ENCODE measurements around the gene C1orf50.

Gene C1orf50

GRCh38 chr1:42752284-42752683 lies 14.8 kb upstream of the C1orf50 start:
- peaks cover 78 to 92% (median 88%) of the 10 kb centered on the region in 11 experiments for H3K36me3 ChIP-seq
- H3K4me2 ChIP-seq = no peak overlapping the region
- no peak overlapping the region for H3K27ac ChIP-seq
- no peaks in the 10 kb centered on the region for H3K27me3 ChIP-seq
- no peak overlapping the region for H3K9ac ChIP-seq
- no peak overlapping the region for H3K4me3 ChIP-seq
- no peak for TF ChIP-seq Cebpa-rat (IDR thresholded peaks at IDR 0.05)
- H4K20me1 ChIP-seq = peaks cover 0 to 29% (median 0%) of the 10 kb centered on the region in 11 experiments; a peak in 4 of 22 replicates
- H3K4me1 ChIP-seq = peaks cover 0 to 28% (median 0%) of the 10 kb centered on the region in 10 experiments; a peak in 8 of 20 replicates
- H3K9me3 ChIP-seq (replicated peaks in 1 of 11) = peaks cover 13 to 21% (median 15%) of the 10 kb centered on the region in 11 experiments

DNA sequence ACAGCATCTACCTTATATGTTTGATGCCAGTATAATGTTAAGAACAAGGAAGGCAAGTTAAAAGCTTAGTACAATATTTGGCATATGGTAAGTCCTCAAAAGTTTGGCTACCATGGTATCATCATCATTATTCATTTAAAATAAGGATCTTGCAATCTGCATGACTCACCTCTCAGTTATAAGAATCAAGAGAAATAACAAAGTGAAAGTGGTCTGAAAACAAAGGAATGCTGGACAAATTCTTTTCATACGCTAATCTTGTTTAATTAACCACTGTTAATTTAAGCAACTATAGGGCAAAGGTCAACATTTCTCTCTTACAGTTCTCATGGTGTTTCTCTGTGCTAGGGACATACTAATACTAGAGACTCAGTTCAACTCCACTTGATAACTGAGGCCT lies 14.0 kb upstream of the C1orf50 start:
- no peak overlapping the region for H3K4me3 ChIP-seq
- peaks cover 0 to 30% (median 0%) of the 10 kb centered on the region in 11 experiments; a peak in 4 of 22 replicates for H4K20me1 ChIP-seq
- no peak for TF ChIP-seq Cebpa-rat (IDR thresholded peaks at IDR 0.05)
- no peak overlapping the region for H3K4me2 ChIP-seq
- H3K27me3 ChIP-seq = no peaks in the 10 kb centered on the region
- H3K36me3 ChIP-seq = peaks cover 78 to 92% (median 88%) of the 10 kb centered on the region in 11 experiments
- H3K4me1 ChIP-seq = peaks cover 0 to 26% (median 0%) of the 10 kb centered on the region in 10 experiments; a peak in 8 of 20 replicates
- no peak overlapping the region for H3K27ac ChIP-seq
- H3K9ac ChIP-seq = no peak overlapping the region
- H3K9me3 ChIP-seq (replicated peaks in 1 of 11) = peaks cover 13 to 21% (median 15%) of the 10 kb centered on the region in 11 experiments

GRCh38 chr1:42756956-42757891 lies 9.8 kb upstream of the C1orf50 start:
- H3K4me3 ChIP-seq = no peak overlapping the region
- no peak overlapping the region for H3K27ac ChIP-seq
- peaks cover 88 to 100% (median 99%) of the 10 kb centered on the region in 11 experiments for H3K36me3 ChIP-seq
- H3K9me3 ChIP-seq (replicated peaks in 1 of 11) = peaks cover 5 to 13% (median 7%) of the 10 kb centered on the region in 11 experiments
- peaks cover 10 to 27% (median 15%) of the 10 kb centered on the region in 10 experiments for H3K4me1 ChIP-seq
- H3K4me2 ChIP-seq = no peak overlapping the region
- no peak overlapping the region; a peak in 1 of 22 replicates for H3K9ac ChIP-seq
- TF ChIP-seq Cebpa-rat (IDR thresholded peaks at IDR 0.05) = no peak
- no peaks in the 10 kb centered on the region for H3K27me3 ChIP-seq
- peaks cover 0 to 27% (median 2%) of the 10 kb centered on the region in 11 experiments; a peak in 8 of 22 replicates for H4K20me1 ChIP-seq

DNA sequence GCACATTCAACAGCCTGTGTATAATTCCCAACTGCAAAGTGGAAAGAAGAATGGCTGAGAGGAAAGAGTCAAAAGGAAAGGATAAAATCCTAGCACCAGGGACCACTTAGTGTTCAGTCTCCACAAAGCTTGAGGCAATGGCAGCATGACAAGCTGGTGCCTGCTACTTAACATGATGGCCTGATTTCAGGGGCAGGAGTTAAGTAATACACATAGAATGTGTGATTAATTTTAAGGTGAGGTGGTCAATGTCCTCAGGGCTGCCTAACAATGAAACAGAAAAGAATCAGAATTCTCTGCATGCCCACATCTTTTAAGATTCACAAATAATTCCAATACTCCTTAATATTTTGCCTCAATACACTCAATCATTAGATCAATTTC lies 9.2 kb upstream of the C1orf50 start:
- peaks cover 0 to 6% (median 0%) of the 10 kb centered on the region in 11 experiments; a peak in 4 of 22 replicates for H3K9me3 ChIP-seq (replicated peaks in 1 of 11)
- peaks cover 0 to 33% (median 5%) of the 10 kb centered on the region in 11 experiments; a peak in 8 of 22 replicates for H4K20me1 ChIP-seq
- H3K9ac ChIP-seq = no peak overlapping the region; a peak in 1 of 22 replicates
- H3K4me1 ChIP-seq = peaks cover 17 to 33% (median 22%) of the 10 kb centered on the region in 10 experiments
- no peaks in the 10 kb centered on the region for H3K27me3 ChIP-seq
- H3K36me3 ChIP-seq = peaks cover 81 to 100% (median 98%) of the 10 kb centered on the region in 11 experiments
- no peak overlapping the region for H3K4me3 ChIP-seq
- no peak overlapping the region for H3K27ac ChIP-seq
- TF ChIP-seq Cebpa-rat (IDR thresholded peaks at IDR 0.05) = no peak
- no peak overlapping the region for H3K4me2 ChIP-seq

GRCh38 chr1:42758641-42759040 lies 8.4 kb upstream of the C1orf50 start:
- no peak for TF ChIP-seq Cebpa-rat (IDR thresholded peaks at IDR 0.05)
- H3K9ac ChIP-seq = 0 out of 22 replicates have a peak overlapping the region, but pooled peaks of 1 of the 11 experiments have one; percentile 56
- no peaks in the 10 kb centered on the region; a peak in 1 of 22 replicates for H3K9me3 ChIP-seq (replicated peaks in 1 of 11)
- peaks cover 23 to 41% (median 25%) of the 10 kb centered on the region in 10 experiments for H3K4me1 ChIP-seq
- peak overlapping the region in 1 of 11 experiments; percentile 2; a peak in 1 of 22 replicates for H3K27ac ChIP-seq
- H3K36me3 ChIP-seq = peaks cover 75 to 100% (median 90%) of the 10 kb centered on the region in 11 experiments
- peak overlapping the region in 6 of 11 experiments; percentile 20 to 81 (median 46); a peak in 10 of 22 replicates for H3K4me2 ChIP-seq
- H4K20me1 ChIP-seq = peaks cover 0 to 39% (median 5%) of the 10 kb centered on the region in 11 experiments; a peak in 10 of 22 replicates
- H3K27me3 ChIP-seq = no peaks in the 10 kb centered on the region
- no peak overlapping the region for H3K4me3 ChIP-seq

GRCh38 chr1:42759114-42759513 lies 7.9 kb upstream of the C1orf50 start:
- H3K27me3 ChIP-seq = no peaks in the 10 kb centered on the region
- H3K9me3 ChIP-seq (replicated peaks in 1 of 11) = no peaks in the 10 kb centered on the region
- H3K9ac ChIP-seq = peak overlapping the region in 3 of 11 experiments; percentile 0 to 56 (median 42); a peak in 2 of 22 replicates
- H3K27ac ChIP-seq = peak overlapping the region in 4 of 11 experiments; percentile 2 to 20 (median 5); a peak in 3 of 22 replicates
- no peak overlapping the region for H3K4me3 ChIP-seq
- peaks cover 25 to 46% (median 29%) of the 10 kb centered on the region in 10 experiments for H3K4me1 ChIP-seq
- peak overlapping the region in 8 of 11 experiments; percentile 8 to 81 (median 46); a peak in 13 of 22 replicates for H3K4me2 ChIP-seq
- peaks cover 71 to 96% (median 85%) of the 10 kb centered on the region in 11 experiments for H3K36me3 ChIP-seq
- TF ChIP-seq Cebpa-rat (IDR thresholded peaks at IDR 0.05) = no peak
- H4K20me1 ChIP-seq = peaks cover 0 to 44% (median 10%) of the 10 kb centered on the region in 11 experiments; a peak in 11 of 22 replicates

DNA sequence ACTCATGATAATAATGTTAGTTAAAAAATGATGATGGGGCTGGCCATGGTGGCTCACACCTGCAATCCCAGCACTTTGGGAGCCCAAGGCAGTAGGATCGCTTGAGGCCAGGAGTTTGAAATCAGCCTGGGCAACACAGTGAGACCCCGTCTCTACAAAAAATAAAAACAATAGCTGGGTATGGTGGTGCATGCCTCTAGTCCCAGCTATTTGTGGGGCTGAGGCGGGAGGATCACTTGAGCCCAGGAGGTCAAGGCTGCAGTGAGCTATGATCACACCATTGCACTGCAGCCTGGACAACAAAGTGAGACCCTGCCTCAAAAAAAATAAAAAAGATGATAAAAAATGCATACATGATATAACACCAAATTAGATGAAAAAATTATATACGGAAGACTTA lies 5.5 kb upstream of the C1orf50 start:
- no peak overlapping the region for H3K27ac ChIP-seq
- no peak for TF ChIP-seq Cebpa-rat (IDR thresholded peaks at IDR 0.05)
- no peak overlapping the region for H3K4me3 ChIP-seq
- no peak overlapping the region for H3K9ac ChIP-seq
- no peaks in the 10 kb centered on the region for H3K9me3 ChIP-seq (replicated peaks in 1 of 11)
- peaks cover 7 to 59% (median 33%) of the 10 kb centered on the region in 11 experiments; a peak in 19 of 22 replicates for H4K20me1 ChIP-seq
- H3K27me3 ChIP-seq = no peaks in the 10 kb centered on the region
- H3K4me1 ChIP-seq = peaks cover 42 to 59% (median 45%) of the 10 kb centered on the region in 10 experiments
- H3K4me2 ChIP-seq = no peak overlapping the region
- peaks cover 46 to 71% (median 61%) of the 10 kb centered on the region in 11 experiments for H3K36me3 ChIP-seq

DNA sequence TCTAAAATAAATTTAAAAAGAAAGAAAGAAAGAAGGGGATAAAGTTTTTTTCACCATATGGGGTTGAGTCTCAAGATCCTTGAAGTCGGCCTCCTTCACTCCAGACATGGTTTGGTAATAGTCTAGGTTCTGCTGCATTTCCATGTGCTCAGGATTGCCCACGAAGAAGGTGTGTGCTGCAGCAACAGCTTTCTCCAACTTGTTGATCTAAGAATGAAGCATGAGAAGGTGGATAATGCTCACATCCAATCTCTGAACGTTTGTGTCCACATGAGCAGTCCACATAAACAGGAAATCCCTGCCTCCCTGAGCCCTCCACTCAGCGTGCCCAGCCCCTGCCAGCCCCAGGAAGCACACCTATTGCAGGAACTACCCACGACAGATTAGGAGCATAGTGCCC lies 4.8 kb upstream of the C1orf50 start:
- TF ChIP-seq Cebpa-rat (IDR thresholded peaks at IDR 0.05) = no peak
- peaks cover 42 to 64% (median 54%) of the 10 kb centered on the region in 11 experiments for H3K36me3 ChIP-seq
- H3K4me2 ChIP-seq = peak overlapping the region in 10 of 11 experiments; percentile 13 to 67 (median 44); a peak in 16 of 22 replicates
- peaks cover 7 to 53% (median 34%) of the 10 kb centered on the region in 11 experiments; a peak in 19 of 22 replicates for H4K20me1 ChIP-seq
- no peaks in the 10 kb centered on the region for H3K27me3 ChIP-seq
- H3K4me3 ChIP-seq = no peak overlapping the region
- H3K27ac ChIP-seq = peak overlapping the region in 2 of 11 experiments; percentile 19 to 26; a peak in 2 of 22 replicates
- peak overlapping the region in 3 of 11 experiments; percentile 1 to 17 (median 12); a peak in 2 of 22 replicates for H3K9ac ChIP-seq
- H3K9me3 ChIP-seq (replicated peaks in 1 of 11) = no peaks in the 10 kb centered on the region
- H3K4me1 ChIP-seq = peaks cover 42 to 59% (median 45%) of the 10 kb centered on the region in 10 experiments
